GM18519 (cell line): ENCODE measurements around the gene SDCCAG8.
"Not testable (repeated sequence)": the region's sequence is repeated elsewhere in the genome, so short reads cannot be mapped to it uniquely, and the experiment has no call there.

ENCODE experiments used
- ATAC-seq: cut with Tn5 transposase; IDR thresholded peaks from one replicate; pipeline ENCODE4 v1.9.1; 2021; ENCODE audit warnings: mild to moderate bottlenecking, moderate library complexity; ENCODE audit not compliant: unreplicated experiment, low FRiP score

SDCCAG8 gene

DNA sequence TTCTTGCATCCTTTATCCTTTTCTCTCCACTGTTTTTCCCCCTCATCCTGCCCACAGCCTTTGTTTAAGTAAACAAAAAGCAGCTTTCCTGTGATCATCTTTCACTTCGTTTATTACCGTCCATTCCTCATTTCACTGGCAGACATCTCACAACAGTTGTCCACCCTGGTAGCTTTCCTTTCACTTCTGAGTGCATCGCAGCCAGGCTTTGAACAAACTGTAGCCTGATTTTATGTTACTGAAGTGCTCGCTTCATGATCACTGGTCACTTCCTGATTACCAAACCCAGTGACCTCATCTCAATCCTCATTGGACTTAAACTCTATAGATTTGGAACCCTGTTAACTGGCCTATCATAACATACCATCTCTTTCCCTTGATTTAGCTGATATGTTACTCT is 67.7 kb downstream of the SDCCAG8 start:
- ATAC-seq, result no peak

DNA sequence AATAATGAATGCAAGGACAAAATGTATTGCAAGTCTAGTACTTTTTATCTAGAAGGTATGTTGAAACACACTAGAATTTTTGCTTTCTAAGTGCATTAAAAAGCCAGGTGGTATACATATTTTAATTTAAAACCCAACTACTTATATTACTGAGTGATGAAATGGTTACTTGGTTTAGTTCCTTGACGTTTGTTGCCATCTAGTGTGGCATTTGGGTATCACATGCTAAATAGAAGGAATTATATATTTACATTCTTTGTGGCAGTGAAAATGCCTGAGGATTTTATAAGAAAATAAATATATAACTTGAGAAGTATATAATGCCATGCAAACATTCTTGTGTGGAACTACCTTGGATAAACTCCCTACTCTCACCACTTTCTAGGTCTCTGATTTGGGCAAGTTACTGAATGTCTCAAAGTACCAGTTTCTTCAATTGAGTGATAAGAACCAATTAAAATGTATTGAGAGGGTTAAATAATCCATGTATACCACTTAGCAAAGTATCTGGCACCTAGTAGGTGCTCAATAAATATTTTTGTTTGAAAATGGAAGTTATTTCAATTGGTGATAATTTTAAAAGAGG is 69.6 kb downstream of the SDCCAG8 start:
- ATAC-seq, result peak; percentile 50

DNA sequence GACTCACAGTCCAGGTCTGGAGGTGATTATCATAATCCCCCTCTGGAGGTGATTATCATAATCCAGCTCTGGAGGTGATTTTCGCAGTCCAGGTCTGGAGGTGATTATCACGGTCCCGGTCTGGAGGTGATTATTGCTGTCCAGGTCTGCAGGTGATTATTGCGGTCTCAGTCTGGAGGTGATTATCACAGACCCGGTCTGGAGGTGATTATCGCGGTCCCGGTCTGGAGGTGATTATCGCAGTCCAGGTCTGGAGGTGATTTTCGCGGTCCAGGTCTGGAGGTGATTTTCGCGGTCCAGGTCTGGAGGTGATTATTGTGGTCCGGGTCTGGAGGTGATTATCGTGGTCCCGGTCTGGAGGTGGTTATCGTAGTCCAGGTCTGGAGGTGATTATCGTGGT is 76.6 kb downstream of the SDCCAG8 start:
- ATAC-seq, result no peak

DNA sequence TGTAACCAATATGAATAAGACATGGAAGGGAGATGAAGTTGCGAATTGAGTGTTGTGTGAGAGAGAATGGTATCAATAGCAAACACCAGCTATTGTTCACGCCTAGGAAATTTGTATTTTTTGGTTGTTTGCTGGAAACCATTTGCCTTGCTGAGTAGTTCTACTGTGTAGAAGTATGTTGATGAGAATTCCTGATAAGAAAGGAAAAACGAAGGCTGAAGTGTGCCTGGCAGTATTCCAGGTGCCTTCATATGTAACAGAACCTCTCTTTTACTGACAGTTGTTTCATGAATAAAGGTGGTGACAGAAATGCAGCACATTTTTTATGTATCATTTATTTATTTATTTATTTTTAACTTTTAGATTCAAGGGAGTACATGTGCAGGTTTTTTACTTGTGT is 79.5 kb downstream of the SDCCAG8 start:
- no peak for ATAC-seq

DNA sequence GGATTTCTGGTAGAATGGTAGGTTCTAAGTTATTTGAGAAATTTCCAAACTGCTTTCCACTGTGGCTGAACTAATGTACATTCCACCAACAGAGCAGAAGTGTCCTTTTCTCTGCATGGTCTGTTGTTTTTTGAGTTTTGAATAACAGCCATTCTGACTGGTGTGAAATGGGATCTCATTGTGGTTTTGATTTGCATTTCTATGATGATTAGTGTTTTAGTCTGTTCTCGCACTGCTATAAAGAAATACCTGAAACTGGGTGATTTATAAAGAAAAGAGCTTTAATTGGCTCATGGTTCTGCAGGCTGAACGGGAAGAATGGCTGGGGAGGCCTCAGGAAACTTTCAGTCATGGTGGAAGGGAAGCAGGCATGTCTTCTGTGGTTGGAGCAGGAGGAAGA is 80.3 kb downstream of the SDCCAG8 start:
- no peak for ATAC-seq

DNA sequence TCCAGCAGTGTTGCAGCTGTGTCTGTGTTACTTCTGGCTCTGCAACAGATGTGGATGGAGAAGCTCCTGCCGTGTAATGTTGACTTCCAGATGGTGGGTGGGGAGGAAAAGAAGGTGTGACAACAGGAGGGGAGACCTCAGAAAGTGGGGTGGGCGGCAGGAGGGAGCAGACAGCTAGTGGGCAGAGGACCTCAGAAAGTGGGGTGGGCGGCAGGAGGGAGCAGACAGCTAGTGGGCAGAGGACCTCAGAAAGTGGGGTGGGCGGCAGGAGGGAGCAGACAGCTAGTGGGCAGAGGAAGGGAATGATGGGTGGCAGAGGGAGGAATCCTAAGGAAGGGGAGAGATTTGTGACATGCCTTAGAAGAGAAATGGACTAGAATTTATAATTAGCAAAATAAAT is 83.0 kb downstream of the SDCCAG8 start:
- not testable (repeated sequence) for ATAC-seq

DNA sequence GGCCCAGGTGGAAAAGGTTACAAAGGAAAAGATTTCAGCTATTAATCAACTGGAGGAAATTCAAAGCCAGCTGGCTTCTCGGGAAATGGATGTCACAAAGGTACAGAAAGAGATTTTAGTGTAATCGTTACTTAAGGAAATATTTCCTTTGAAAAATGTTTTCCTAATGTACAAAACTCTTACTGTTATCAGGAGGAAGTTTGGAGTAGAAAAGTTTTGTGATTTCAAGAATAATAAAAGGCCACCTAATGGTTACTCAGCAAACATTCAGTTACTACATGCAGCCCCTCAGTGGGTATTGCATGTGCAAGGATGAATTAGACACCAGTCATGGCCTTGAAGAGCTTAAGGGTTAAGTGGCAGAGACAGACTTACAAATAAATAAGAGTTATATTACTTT is 85.2 kb downstream of the SDCCAG8 start:
- no peak for ATAC-seq

DNA sequence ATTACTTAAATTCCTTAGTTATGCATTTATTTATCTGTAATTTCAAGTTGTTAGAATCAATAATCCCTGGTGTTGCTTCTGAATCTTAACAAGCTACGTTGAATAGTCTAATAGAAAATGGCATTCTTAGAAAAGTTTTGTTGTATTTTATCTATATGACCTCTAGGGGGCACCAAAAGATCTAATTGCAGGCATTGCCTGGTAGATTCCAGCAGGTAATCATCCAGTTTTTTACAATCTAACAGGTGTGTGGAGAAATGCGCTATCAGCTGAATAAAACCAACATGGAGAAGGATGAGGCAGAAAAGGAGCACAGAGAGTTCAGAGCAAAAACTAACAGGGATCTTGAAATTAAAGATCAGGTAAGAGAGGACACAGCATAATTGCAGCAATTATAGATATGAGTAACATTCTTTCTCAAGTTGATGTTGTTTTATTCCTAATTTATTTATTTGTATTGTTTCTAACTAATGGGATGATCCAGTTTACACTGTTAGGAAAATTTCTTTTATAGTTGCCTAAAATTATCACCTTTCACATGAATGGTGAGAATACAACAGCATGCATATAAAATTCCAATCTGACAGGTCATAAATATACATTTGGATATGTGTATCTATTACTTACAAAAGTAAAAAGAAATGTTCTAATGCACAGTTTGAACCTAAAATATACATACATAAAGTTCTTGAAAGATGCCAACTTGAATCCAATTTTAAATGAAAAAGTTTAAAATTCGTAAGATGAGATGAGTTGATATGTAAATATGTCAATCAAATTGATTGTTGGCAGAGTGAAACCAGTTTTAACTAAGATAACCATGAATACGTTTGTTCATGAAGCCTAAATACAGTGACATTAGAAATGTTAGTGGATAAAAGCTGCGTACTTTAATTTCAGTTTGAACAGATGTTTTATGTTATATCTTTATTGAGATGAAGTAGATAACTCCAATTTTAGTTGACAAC is 88.4 kb downstream of the SDCCAG8 start:
- ATAC-seq, result no peak

DNA sequence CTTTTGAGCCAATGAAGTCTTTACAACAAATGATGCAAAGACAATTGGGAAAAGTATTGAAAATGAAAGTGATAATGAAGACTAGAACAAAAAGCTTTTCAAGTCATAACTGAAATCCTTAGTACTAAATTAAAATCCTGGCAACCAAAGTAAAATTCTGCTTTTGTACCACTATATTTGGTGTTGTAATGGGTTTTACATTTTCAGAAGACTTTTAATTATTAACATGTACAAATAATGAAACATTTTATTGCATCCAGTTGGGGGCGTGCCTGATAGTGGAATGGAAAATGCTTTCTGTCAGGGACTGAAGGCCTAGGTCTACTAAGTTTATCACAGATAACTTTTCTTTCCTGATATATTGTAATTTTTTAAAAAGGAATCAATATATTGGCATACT is 89.4 kb downstream of the SDCCAG8 start:
- ATAC-seq, result no peak

DNA sequence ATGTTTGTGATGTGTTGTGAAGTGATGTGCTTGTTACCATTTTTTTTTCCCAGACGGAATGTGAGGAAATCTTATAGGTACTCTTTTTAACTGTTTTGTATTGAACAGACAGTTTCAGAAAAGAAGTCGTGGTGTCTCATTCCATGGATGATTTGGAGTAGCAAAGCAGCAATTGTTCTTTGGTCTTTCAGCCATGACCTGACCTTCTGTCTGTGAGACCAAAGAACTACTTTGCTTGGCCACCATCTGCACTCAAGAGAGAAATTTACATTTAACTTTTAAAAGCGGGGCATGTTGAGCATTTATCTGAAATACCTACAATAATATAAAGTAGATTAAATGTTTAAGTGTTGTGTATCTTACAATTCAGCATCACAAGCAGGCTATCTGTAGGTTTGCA is 90.2 kb downstream of the SDCCAG8 start:
- ATAC-seq, result no peak

DNA sequence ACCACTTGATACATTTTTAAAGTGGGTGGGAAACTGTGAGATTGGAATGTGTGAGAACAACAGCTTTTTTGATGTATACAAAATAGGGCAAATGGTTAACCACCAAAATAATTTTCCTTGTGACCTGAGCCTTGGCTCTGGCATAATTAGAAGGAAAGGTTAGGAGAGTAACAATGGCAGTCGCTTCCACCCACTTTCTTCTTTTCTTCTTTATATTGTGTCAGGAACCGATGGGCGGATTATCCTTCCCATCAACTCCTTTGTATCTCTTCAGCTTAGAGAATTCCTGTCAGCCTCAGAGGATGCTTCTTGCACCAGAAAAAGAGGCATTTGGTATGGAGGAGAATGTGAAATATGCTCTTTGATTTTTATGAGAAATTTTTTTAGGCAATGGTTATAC is 90.6 kb downstream of the SDCCAG8 start:
- ATAC-seq, result no peak

DNA sequence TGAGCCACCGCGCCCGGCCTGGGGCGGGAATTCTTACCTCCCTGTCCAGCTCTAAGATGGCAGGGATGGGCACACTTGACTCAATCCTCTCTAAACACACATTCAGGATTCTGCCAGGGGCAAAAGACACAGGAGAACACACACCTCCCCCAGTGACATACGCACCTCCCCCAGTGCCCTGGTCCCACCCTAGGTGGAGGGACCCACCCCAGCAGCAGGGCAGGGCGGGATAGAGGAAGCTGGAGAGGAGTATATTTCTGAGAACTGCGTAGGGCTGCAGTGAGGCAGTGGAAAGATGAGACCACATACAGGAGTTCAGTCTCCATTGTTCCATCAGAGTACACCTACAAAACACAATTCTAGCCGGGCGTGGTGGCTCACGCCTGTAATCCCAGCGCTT is 92.5 kb downstream of the SDCCAG8 start:
- ATAC-seq, result no peak

DNA sequence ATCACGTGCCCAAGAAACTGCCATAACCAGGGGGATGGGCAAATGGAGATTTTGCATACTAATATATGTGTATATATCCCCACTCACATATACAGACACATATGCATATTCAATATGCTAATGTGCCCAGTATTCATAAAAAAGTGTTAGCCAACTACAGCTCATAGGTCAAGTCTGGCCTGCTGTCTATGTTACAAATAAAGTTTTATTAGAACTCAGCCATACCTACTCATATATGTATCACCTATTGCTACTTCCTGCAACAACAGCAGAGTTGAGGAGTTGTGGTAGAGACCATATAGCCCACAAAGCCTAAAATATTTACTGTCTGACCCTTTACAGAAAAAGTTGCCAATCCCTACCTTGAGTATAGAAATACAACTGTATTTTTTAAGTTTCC is 93.3 kb downstream of the SDCCAG8 start:
- no peak for ATAC-seq

DNA sequence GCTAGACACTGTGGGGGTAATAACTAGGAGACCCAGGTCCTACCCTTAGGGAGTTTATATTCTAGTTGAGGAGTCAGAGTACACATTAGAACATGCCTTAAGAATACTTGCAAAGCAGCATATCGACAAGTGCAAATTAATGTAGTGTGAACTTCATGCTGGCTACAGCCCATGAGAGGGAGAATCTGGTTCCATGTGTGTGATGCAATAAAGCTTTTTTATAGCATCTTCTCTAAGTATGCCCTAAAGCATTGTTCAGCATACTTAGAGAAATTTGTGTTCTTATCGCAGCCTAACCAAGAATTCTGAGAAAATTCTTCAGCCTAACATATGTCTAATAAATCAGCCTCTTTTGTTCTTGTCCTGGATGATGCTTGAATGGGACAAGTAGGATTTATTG is 95.5 kb downstream of the SDCCAG8 start:
- no peak for ATAC-seq

DNA sequence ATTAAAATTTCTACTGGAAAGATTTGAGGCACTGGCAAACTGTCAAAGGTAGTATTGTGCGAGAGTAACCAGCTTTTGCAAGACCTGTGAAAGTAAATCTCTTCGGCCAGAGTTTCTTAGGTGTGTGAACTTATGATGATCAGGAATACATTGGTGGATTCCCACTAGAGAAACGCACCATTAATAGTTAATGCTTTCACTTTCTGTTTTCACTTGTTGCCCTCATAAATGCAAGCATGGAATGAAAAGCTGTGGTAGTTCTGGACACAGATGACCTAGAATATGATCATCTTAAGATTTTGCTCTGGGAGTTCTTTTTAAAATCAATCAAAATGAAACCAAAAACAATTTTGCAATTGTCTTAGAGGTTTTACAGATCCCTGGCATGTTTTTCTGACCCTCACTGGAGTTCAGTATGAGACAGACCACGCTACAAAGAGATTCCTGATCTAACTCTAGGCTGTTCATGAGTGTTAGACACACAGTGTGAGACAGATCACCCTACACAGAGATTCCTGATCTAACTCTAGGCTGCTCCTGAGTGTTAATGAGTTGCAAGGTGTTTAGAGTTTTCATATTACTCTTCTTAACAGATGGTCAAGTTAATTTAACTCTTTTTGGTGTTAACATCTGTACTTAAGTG is 98.8 kb downstream of the SDCCAG8 start:
- ATAC-seq, result peak; percentile 56

DNA sequence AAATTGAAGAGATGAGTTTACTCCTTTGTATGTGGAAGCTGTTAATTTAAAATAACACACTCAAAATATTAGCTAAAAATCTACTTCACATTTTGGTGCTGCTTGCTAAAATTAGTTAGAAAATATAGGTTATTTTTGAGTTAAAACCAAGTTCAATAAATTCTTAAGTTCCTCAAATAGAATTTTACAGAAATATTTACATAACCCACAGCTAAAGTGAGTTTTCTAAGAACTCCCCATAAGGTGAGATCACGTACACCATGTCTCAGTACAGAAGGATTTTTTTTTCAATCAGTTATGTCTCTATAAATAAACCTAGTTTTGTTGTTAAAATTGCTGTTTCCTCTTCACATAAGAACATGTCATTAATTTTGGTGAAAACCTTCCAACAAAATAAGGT is 108.0 kb downstream of the SDCCAG8 start:
- no peak for ATAC-seq

DNA sequence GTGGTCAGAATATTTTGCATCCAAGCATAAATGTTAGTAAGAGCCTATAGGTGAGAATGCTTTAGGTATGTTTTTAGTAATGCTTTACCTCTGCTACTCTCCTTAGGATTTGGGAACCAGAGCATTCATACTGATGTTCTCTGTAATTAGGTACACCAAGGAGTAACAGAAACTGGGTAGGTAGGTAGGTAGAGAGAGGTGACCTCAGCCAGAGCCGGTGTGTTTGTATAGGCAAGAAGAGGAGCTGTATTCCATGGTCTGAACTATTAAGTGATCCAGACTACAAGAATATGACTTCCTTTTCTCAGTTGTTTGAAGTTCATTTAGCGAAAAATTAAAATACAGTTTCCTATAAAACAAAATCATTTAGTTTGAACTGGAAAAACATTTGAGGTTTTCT is 108.5 kb downstream of the SDCCAG8 start:
- no peak for ATAC-seq

DNA sequence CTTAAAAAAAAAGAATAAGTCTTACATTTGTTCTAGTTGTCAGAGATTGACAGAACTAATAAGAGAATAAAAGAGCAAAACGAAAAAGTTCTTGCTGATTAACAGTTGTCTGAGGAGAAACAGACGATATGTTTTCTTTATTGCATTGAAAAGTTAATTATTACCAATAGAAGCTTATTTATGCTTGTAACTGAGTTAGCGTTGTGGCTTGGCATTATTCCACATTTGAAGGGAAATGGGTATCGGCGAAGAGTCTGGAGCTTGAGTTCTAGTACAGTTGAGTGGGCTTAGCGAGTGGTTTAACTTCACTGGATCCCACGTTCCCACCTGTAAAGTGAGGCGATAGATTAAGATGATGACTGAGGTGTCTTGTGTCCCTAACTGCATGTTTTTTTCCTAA is 109.0 kb downstream of the SDCCAG8 start:
- no peak for ATAC-seq

DNA sequence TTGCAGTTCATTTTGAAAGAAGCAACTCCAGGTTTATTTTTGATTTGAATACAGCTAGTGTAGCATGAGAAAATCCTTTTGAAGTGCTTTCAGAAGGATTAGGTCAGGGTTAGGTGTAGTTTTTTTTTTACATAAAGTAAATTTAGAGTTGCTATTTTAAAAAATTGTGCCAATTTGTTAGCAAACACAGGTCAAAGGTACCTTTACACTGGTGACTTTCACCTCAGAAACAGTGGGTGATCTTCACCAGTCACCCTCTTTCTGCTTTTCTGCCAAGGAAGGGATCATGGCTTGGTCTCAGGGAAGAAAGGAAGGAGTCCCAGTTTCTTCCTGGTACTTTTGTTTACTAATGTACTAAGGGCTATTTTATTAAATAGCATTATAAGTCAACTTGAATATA is 111.5 kb downstream of the SDCCAG8 start:
- ATAC-seq, result no peak

DNA sequence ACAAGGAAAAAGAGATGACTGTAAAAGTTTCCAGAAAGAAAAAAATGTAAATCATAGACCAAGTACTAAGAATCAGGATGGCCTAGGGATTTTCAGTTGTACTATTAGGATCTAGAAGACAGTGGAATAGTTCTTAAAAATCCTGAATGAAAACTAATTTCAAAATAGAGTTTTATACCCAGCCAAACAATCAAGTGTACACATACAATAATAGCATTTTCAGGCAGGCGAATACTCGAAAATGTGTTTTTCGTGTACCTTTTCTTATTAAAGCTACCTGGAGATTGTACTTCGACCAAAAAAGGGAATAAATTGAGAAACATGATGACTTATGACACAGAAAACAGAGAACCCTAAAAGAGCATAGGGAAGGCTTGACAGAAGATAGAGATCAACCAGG is 118.6 kb downstream of the SDCCAG8 start:
- no peak for ATAC-seq

DNA sequence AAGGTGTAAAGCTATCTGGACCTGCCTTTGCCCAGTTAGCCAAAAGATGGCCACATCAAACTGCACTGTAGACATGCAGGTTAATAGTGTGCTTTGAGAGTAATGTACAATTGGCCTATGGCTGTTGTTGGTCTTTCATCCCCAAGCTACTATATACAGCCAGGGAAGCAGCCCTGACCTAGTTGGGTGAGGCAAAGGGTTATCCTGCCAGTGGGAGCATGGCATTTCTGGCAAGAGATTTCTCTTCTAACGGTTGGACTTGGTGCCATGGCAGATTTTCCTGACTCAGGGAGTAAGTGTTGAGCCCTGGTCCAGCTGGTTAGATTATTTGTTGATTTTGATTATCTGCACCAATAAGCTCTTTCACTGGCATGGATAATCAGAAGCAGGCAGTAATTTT is 119.8 kb downstream of the SDCCAG8 start:
- no peak for ATAC-seq

DNA sequence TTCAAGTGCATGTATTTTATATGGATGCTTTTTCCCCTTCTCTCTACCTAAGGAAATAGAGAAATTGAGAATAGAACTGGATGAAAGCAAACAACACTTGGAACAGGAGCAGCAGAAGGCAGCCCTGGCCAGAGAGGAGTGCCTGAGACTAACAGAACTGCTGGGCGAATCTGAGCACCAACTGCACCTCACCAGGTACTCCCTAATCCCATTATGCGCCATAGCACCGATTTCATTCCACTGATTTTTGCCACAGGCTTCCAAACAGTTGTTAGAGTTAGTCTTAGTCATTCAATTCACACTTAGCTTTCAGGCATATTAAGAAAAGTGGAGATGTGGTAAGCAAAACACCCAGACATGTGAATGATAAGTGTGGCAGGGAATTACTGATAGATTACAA is 122.8 kb downstream of the SDCCAG8 start:
- ATAC-seq, result no peak
